Caco-2 (cell line): ENCODE results near the gene GABRG3. TPM values are rescaled to one million over a fixed set of nuclear protein-coding genes. Genes with fewer than 3 reads are reported as not detected.

Experiments
- BruUV-seq: library from RNA; stranded (reverse); fragments of 400-500 nt; replicated peaks from 2 replicates; lab custom pipeline; 2021; lab: Mats Ljungman, UMichigan
- CTCF ChIA-PET: fragments of 300-600 bp; sonication (Branson Sonifier 250); formaldehyde crosslinking; loops from one replicate; lab custom pipeline; 2022; ENCODE audit warnings: antibody characterized with exemption; lab: Charles Lee
- POLR2A ChIA-PET: fragments of 300-600 bp; sonication (Branson Sonifier 250); formaldehyde crosslinking; loops from one replicate; lab custom pipeline; 2022; ENCODE audit warnings: antibody characterized with exemption; lab: Charles Lee
- DNase-seq, 2 experiments: peaks; one replicate each; pipeline versions ENCODE4 v3.0.0 to v3.0.0-alpha.2; 2020 to 2022
- H3K27me3 ChIP-seq: replicated peaks from 2 replicates; pipeline ENCODE4 v1.6.0; 2011; ENCODE audit warnings: low read length; ENCODE audit not compliant: control insufficient read depth, insufficient read depth
- H3K36me3 ChIP-seq: 2 replicates; pipeline ENCODE4 v1.5.1; 2011; ENCODE audit warnings: low read length; ENCODE audit not compliant: control insufficient read depth, insufficient read depth
- H3K4me1 ChIP-seq: fragments of 250-450 bp; sonication (Bioruptor Pico); 2 replicates; pipeline ENCODE4 v1.5.1; 2020; ENCODE audit warnings: mild to moderate bottlenecking
- H3K4me3 ChIP-seq: 2 replicates; pipeline ENCODE4 v1.5.1; 2011; ENCODE audit warnings: low read depth, mild to moderate bottlenecking, control low read depth, low read length
- H3K9me3 ChIP-seq: fragments of 250-450 bp; sonication (Bioruptor Pico); 2 replicates; pipeline ENCODE4 v1.5.1; 2020; ENCODE audit warnings: mild to moderate bottlenecking, moderate library complexity
- H3K27ac Mint-ChIP-seq: one replicate; pipeline ENCODE4 v1.8.0; 2022; ENCODE audit warnings: mixed read lengths; ENCODE audit not compliant: unreplicated experiment
- H3K27me3 Mint-ChIP-seq: one replicate; pipeline ENCODE4 v1.8.0; 2022; ENCODE audit warnings: mixed read lengths; ENCODE audit not compliant: insufficient read depth, unreplicated experiment
- H3K36me3 Mint-ChIP-seq: one replicate; pipeline ENCODE4 v1.8.0; 2022; ENCODE audit warnings: mild to moderate bottlenecking, mixed read lengths; ENCODE audit not compliant: insufficient read depth, unreplicated experiment
- H3K4me1 Mint-ChIP-seq: one replicate; pipeline ENCODE4 v1.8.0; 2022; ENCODE audit warnings: low read depth, mixed read lengths; ENCODE audit not compliant: unreplicated experiment
- H3K4me3 Mint-ChIP-seq: one replicate; pipeline ENCODE4 v1.8.0; 2022; ENCODE audit warnings: mild to moderate bottlenecking, moderate library complexity, mixed read lengths; ENCODE audit not compliant: unreplicated experiment
- H3K9me3 Mint-ChIP-seq: one replicate; pipeline ENCODE4 v1.8.0; 2022; ENCODE audit warnings: mixed read lengths; ENCODE audit not compliant: unreplicated experiment
- intact Hi-C: fragments of 100-400 bp; cut with micrococcal nuclease; formaldehyde crosslinking; loops from one replicate; pipeline ENCODE4 v1.10.0; 2022; ENCODE audit not compliant: unreplicated experiment
- total RNA-seq: library from RNA; stranded (reverse); gene quantifications from 2 replicates; pipeline ENCODE4 v1.2.3, GENCODE V29; 2022
- TF ChIP-seq, protein P1 (sequence below), 2 experiments: fragments of 200-600 bp in 1 of 2; IDR thresholded peaks; 1 replicate in 1 of 2; 2 replicates in 1 of 2; pipeline versions ENCODE4 v1.5.1 to v1.8.0; 2011 to 2022; ENCODE audit warnings: antibody characterized with exemption in 1 of 2, control low read depth in 1 of 2, inconsistent platforms in 1 of 2, low read depth in 1 of 2, low read length in 1 of 2, mild to moderate bottlenecking in 1 of 2, moderate library complexity in 1 of 2; ENCODE audit not compliant: insufficient read depth in 1 of 2, severe bottlenecking in 1 of 2, unreplicated experiment in 1 of 2

The GABRG3 gene
- total RNA-seq, 1 experiment from 2014 or later = not detected

DNA sequence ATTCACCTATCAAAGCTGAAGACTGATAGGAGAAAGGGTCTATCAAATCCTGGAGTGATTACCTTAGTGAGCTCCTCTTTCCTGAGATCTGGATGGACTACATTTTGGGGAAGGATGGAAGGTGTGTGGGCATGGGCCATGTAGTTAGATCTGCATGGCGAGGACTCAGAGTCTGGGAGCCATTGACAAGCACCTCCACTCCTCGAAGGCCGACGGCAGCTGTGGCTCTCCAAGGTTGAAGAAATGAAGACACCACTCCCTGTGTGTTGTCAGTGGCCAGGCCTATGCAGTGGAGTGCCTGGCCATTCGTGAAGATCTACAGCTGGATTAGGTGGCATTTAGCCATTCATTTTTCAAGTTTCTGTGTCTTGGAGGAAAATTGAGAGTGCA, 509.2 kb downstream of the GABRG3 start:
- Histone ChIP-seq H3K4me1 (no peaks in the 10 kb centered on the region), H3K27me3 (no peaks in the 10 kb centered on the region), H3K36me3 (no peaks in the 10 kb centered on the region), H3K9me3 (no peaks in the 10 kb centered on the region), H3K4me3 (no peak overlapping the region)
- H3K9me3 Mint-ChIP-seq = peaks cover 13% of the 10 kb centered on the region
- H3K27me3 Mint-ChIP-seq = no peaks in the 10 kb centered on the region
- intact Hi-C loops = no loop called here
- ChIA-PET CTCF (interaction anchor here (0.5 kb wide), 1 partner anchor 514 kb away, joined by 5 read pairs; no protein-coding TSS in a partner anchor), POLR2A (no interaction called here)
- BruUV-seq = no TSS peak
- H3K4me1 Mint-ChIP-seq = no peaks in the 10 kb centered on the region
- no peak overlapping the region for H3K4me3 Mint-ChIP-seq
- no peak overlapping the region for H3K27ac Mint-ChIP-seq
- H3K36me3 Mint-ChIP-seq = no peaks in the 10 kb centered on the region
- no peak for DNase-seq
- TF ChIP-seq, protein P1, sequence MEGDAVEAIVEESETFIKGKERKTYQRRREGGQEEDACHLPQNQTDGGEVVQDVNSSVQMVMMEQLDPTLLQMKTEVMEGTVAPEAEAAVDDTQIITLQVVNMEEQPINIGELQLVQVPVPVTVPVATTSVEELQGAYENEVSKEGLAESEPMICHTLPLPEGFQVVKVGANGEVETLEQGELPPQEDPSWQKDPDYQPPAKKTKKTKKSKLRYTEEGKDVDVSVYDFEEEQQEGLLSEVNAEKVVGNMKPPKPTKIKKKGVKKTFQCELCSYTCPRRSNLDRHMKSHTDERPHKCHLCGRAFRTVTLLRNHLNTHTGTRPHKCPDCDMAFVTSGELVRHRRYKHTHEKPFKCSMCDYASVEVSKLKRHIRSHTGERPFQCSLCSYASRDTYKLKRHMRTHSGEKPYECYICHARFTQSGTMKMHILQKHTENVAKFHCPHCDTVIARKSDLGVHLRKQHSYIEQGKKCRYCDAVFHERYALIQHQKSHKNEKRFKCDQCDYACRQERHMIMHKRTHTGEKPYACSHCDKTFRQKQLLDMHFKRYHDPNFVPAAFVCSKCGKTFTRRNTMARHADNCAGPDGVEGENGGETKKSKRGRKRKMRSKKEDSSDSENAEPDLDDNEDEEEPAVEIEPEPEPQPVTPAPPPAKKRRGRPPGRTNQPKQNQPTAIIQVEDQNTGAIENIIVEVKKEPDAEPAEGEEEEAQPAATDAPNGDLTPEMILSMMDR (IDR thresholded peaks at IDR 0.05; ENCODE audit: insufficient read depth in 1 of 2, low read depth in 1 of 2, low read length in 1 of 2, severe bottlenecking in 1 of 2, unreplicated experiment in 1 of 2) = no peak

DNA sequence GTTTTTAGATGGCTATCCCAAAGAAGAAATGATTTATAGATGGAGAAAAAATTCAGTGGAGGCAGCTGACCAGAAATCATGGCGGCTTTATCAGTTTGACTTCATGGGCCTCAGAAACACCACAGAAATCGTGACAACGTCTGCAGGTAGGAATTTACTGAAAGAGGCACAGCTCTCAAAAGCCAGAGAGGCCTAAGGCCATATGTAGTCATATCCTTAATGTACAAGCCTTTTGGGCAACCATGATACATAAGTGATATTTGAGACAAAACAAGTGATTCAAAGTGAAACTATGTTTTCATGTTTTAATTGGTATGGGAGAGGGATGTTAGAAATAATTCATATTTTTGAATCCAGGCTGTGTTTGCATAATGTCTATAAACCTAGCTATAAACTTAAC, 509.7 kb downstream of the GABRG3 start:
- Mint-ChIP-seq H3K27me3 (no peaks in the 10 kb centered on the region), H3K4me1 (no peaks in the 10 kb centered on the region), H3K36me3 (no peaks in the 10 kb centered on the region), H3K9me3 (peaks cover 17% of the 10 kb centered on the region), H3K27ac (no peak overlapping the region), H3K4me3 (no peak overlapping the region)
- Histone ChIP-seq H3K9me3 (no peaks in the 10 kb centered on the region), H3K4me3 (no peak overlapping the region), H3K4me1 (no peaks in the 10 kb centered on the region), H3K27me3 (no peaks in the 10 kb centered on the region), H3K36me3 (no peaks in the 10 kb centered on the region)
- no TSS peak for BruUV-seq
- DNase-seq = no peak
- intact Hi-C loops = no loop called here
- ChIA-PET POLR2A (no interaction called here), CTCF (interaction anchor here (0.5 kb wide), 1 partner anchor 514 kb away, joined by 5 read pairs; no protein-coding TSS in a partner anchor)
- TF ChIP-seq, protein P1 (IDR thresholded peaks at IDR 0.05; ENCODE audit: insufficient read depth in 1 of 2, low read depth in 1 of 2, low read length in 1 of 2, severe bottlenecking in 1 of 2, unreplicated experiment in 1 of 2) = no peak

DNA sequence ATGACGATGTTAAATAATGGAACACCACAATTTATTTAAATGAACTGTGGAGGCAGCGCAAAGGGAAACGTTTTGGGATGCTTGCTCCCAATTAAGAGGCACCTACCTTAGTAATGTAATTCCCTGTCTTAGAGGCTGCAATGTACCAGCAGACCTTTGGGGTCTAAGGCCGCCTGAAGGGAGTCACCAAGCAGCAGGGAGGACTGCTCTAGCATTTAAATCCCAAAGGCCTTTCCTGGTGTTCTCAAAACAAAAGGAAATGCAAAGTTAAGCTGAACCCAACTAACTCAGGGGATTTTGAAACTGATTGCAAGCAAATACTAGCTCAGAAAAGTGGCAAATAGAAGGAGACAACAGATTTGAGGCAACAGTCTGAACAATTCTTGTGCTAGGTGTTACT, 510.8 kb downstream of the GABRG3 start:
- H3K36me3 Mint-ChIP-seq = no peaks in the 10 kb centered on the region
- ChIA-PET CTCF (no interaction called here), POLR2A (no interaction called here)
- no peak for DNase-seq
- H3K4me1 Mint-ChIP-seq = no peaks in the 10 kb centered on the region
- no peak overlapping the region for H3K27ac Mint-ChIP-seq
- H3K4me3 Mint-ChIP-seq = no peak overlapping the region
- intact Hi-C loops = no loop called here
- no peaks in the 10 kb centered on the region for H3K27me3 ChIP-seq
- H3K27me3 Mint-ChIP-seq = no peaks in the 10 kb centered on the region
- TF ChIP-seq, protein P1 (IDR thresholded peaks at IDR 0.05; ENCODE audit: insufficient read depth in 1 of 2, low read depth in 1 of 2, low read length in 1 of 2, severe bottlenecking in 1 of 2, unreplicated experiment in 1 of 2) = no peak
- BruUV-seq = no TSS peak
- 0 out of 2 replicates have a peak, but pooled peaks cover 2% of the 10 kb centered on the region for H3K9me3 ChIP-seq
- no peak overlapping the region for H3K4me3 ChIP-seq
- no peaks in the 10 kb centered on the region for H3K4me1 ChIP-seq
- H3K9me3 Mint-ChIP-seq = peaks cover 17% of the 10 kb centered on the region
- H3K36me3 ChIP-seq = no peaks in the 10 kb centered on the region
